Measurements from ENCODE around the gene PCDH9.

DNA sequence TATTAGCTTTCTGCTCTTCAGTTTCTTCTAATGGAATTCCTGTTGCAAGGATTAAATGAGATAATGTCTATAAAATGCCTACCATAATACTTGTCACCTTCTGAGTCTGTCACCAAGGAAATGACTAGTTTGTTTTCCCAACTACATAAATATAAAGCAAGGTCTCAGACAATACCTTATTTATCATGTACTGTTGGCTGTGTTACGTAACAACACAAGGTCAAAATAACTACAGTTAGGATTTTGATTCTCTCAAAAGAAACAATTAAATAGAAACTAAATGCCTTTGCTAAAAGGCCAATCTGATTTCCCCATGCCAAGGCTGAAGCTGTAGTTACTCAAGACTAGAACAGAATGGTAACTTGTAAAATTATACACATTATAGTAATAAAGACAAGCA lies 134.5 kb downstream of the PCDH9 start:
- TF ChIP-seq, protein P1, sequence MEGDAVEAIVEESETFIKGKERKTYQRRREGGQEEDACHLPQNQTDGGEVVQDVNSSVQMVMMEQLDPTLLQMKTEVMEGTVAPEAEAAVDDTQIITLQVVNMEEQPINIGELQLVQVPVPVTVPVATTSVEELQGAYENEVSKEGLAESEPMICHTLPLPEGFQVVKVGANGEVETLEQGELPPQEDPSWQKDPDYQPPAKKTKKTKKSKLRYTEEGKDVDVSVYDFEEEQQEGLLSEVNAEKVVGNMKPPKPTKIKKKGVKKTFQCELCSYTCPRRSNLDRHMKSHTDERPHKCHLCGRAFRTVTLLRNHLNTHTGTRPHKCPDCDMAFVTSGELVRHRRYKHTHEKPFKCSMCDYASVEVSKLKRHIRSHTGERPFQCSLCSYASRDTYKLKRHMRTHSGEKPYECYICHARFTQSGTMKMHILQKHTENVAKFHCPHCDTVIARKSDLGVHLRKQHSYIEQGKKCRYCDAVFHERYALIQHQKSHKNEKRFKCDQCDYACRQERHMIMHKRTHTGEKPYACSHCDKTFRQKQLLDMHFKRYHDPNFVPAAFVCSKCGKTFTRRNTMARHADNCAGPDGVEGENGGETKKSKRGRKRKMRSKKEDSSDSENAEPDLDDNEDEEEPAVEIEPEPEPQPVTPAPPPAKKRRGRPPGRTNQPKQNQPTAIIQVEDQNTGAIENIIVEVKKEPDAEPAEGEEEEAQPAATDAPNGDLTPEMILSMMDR (IDR thresholded peaks at IDR 0.05; ENCODE audit: insufficient read depth, low read depth, low read length), result no peak
- no peak for TF ChIP-seq EZH2 (IDR thresholded peaks at IDR 0.05; ENCODE audit: insufficient read depth, low read length)

Data from astrocyte (in vitro differentiated cells and primary cell).